GM18867 (cell line): ENCODE results near the gene SEMA3G.

Experiments used
- ATAC-seq: cut with Tn5 transposase; IDR thresholded peaks from one replicate; pipeline ENCODE4 v1.9.1; 2021; ENCODE audit warnings: mild to moderate bottlenecking, moderate library complexity; ENCODE audit not compliant: unreplicated experiment

The SEMA3G gene

DNA sequence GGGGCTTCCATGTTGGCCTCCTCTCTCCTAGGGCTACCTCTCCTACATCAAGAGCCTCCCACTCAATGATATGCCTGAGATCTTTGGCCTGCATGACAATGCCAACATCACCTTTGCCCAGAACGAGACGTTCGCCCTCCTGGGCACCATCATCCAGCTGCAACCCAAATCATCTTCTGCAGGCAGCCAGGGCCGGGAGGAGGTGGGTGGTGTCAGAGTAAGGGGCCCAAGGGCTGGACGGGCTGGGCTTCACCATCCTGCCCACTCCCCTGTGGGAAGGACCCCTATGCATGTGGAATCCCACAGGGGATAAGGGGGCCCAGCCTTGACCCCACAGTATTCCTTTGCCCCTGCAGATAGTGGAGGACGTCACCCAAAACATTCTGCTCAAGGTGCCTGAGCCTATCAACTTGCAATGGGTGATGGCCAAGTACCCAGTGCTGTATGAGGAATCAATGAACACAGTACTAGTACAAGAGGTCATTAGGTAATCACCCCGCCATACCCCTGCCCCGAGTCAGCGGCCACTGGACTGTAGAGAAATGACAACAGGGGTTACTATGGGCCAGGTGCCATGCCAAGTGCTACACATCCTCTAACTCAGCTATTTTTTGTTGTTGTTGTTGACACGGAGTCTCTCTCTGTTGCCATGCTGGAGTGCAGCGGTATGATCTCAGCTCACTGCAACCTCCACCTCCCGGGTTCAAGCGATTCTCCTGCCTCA, 47.1 kb downstream of the SEMA3G start:
- no peak for ATAC-seq

DNA sequence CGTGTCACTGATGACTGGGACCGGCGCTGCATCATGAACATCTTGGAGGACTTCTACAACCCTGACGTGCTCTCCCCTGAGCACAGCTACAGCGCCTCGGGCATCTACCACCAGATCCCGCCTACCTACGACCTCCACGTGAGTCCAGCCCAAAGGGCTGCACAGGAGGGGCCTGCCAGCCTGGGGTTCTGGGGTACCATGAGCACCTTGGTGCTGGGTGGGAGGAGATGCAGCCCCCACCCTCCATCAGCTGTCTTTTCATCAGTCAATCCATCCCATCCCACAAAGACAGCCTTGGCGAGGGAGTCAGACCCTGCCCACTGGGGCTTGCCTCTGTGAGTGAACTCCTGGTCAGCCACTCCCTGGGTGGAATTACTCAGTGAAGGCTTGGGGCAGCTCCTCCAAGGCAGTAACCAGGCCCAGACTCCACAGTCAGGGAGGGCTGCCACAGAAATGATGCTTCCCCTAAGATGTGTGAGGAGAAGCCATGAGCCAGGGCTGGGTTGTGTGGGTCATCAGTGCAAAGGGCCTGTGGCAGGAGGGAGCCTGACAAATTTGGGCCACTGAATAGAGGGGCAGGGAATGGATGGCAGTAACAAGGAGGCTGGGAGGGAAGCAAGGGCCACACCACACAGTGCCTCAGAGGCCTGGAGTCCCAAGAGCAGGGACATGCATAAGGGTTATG, 47.9 kb downstream of the SEMA3G start:
- ATAC-seq = no peak

DNA sequence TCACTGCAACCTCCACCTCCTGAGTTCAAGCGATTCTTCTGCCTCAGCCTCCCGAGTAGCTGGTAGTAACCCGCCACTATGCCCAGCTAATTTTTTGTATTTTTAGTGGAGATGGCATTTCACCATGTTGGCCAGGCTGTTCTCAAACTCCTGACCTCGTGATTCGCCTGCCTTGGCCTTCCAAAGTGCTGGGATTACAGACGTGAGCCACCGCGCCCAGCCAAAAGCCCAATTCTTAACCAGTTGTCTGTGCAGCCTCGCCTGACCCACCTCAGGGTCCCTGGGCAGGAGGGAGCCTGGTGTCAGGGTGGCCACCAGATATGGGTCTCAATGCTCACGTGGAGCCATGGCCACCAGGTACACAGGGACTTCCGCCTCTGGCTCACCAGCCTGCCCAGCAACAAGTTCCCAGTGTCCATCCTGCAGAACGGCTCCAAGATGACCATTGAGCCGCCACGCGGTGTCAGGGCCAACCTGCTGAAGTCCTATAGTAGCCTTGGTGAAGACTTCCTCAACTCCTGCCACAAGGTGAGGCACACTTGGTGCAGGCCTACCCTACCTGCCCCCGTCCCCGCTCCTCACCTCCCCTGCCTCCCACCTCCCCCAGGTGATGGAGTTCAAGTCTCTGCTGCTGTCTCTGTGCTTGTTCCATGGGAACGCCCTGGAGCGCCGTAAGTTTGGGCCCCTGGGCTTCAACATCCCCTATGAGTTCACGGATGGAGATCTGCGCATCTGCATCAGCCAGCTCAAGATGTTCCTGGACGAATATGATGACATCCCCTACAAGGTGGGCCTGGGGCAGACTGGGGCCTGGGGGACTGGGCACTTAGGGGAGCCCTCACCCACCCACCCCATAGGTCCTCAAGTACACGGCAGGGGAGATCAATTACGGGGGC, 48.6 kb downstream of the SEMA3G start:
- ATAC-seq = no peak

DNA sequence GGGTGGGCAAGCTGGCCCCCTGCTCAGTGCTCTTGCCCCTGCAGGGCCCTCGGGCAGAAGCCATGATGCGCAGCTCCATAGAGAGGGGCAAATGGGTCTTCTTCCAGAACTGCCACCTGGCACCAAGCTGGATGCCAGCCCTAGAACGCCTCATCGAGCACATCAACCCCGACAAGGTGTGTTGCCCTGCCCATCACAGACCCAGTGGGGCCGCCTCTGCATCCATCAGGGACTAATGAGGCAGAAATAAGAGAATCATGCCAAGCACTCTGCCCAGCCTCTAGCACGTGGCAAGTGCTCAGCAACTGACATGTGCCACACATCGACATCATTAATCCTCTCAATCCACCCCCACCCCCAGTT, 49.4 kb downstream of the SEMA3G start:
- no peak for ATAC-seq

DNA sequence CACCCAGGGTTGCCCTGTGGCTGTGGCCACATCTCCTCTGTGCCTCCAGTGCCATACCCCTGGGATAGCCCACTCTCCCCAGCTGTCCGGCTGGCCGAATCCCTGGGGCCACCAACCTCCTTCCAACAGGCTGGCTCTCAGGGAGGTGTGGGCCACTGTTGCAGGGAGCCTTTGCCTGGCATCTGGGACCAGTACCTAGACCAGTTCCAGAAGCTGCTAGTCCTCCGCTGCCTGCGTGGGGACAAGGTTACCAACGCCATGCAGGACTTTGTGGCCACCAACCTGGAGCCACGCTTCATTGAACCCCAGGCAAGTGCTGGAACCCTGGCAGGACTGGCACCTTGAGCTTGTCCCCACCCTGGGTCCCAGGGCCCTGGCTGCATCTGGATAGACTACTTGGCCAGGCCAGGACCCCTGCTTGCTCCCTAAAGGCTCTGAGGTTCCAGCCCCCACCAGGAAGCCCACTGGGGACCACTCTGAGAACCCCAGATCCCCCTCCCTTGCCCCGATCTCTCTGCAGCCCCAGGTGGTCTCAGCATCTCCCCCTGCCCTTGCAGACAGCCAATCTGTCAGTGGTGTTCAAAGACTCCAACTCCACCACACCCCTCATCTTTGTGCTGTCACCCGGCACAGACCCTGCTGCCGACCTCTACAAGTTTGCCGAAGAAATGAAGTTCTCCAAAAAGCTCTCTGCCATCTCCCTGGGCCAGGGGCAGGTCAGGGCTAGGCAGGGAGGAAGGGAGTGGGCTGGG, 50.0 kb downstream of the SEMA3G start:
- no peak for ATAC-seq

DNA sequence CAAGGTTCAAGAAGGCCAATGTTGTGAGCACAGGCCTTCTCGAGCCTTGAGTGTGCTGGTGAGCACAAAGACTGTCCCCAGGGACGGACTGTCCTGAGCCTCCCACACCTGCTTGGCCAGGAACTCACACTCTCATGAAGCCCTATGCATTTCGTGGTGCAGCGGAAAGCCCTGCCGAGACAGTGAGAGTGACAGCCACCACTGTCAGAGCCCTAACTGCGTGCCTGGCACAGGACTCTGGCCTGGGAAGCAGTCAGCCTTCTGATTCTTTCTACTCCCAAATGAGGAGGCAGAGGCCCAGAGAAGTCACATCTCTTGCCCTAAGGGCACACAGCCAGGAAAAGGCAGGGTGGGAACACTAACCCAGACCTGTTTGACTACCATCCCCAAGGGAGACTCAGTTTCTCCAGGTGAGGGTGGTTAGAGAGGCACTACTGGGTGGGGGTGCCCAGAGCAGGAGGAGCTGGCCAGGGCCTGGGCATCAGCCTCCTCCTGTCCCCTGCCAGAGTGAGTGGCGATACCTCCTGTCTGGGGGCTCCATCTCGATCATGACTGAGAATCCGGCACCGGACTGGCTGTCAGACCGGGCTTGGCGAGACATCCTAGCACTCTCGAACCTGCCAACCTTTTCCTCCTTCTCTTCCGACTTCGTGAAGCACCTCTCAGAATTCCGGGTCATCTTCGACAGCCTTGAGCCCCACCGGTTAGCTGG, 50.8 kb downstream of the SEMA3G start:
- ATAC-seq = no peak

DNA sequence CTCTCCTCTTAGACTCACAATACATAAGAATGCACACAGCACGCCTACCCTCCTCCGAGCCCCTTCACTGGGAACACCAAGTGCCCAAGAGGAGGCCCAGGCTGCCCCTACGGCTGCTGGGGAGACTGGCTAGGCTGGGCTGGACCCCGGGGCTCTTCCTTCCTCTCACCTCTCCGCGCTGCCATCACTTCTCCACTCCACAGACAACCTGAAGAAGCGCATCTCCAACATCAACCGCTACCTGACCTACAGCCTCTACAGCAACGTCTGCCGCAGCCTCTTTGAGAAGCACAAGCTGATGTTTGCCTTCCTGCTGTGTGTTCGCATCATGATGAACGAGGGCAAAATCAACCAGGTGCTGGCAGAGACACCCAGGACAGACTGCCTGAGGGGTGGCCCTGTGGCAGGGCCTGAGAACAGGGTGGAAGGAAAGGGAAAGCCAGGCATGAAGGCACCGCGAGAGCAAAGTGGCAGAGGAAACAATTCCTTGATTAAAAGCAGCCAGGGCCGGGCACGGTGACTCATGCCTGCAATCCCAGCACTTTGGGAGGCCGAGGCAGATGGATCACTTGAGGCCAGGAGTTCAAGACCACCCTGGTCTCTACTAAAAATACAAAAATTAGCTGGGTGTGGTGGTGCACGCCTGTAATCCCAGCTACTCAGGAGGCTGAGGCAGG, 51.6 kb downstream of the SEMA3G start:
- ATAC-seq = no peak

DNA sequence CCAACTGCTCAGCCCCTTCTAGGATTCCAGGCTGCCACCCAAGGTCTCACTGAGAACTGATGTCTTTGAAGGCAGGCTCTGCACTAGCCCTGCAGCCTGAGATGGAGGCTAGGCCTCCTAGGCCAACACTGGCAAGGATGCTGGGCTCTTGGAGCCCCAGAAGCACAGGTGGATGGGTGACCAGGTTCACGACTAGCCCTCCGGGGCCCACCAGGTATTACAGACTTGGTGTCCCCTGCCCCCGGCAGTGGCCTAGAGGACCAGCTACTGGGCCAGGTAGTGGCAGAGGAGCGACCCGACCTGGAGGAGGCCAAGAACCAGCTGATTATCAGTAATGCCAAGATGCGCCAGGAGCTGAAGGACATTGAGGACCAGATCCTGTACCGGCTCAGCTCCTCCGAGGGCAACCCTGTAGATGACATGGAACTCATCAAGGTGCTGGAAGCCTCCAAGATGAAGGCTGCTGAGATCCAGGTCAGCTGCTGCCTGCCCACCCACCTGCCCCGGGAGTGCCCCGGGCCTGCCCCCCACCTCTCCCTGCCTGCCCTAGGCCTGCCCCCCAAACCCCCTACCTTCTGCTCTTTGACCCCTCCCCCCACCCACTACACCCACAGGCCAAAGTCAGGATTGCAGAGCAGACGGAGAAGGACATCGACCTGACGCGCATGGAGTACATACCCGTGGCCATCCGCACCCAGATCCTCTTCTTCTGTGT, 52.5 kb downstream of the SEMA3G start:
- no peak for ATAC-seq

DNA sequence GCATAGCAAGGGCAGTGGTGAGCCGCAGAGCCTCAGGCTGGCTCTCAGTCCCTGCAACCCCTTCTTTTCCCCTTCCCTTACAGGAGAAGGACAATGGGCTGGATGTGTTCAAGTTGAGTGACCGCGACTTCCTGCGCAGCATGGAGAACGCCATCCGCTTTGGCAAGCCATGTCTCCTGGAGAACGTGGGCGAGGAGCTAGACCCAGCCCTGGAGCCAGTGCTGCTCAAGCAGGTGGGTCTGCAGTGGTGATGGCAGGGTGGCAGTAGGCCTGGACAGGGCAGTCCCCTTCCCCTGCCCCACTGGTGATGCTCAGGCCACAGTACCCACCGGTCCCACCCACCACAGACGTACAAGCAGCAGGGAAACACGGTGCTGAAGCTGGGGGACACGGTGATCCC, 53.8 kb downstream of the SEMA3G start:
- no peak for ATAC-seq

DNA sequence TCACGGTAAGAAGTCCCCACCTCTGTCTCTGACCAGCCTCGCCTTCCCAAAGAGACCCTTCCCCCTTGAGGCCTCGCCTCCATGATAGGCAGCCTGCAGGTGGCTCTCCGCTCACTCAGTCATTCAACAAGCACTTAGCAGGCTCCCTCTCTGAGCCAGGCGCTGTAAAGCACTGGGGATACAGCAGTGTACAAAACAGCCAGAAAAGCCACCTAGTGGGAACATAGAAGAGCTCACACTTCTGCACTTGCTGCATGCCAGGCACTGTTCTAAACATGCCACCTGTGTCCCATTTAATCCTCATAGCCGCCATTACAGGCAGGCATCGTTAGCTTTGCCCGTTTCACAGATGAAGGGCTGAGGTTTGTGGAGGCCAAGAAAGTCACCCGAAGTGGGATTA, 56.0 kb downstream of the SEMA3G start:
- no peak for ATAC-seq

DNA sequence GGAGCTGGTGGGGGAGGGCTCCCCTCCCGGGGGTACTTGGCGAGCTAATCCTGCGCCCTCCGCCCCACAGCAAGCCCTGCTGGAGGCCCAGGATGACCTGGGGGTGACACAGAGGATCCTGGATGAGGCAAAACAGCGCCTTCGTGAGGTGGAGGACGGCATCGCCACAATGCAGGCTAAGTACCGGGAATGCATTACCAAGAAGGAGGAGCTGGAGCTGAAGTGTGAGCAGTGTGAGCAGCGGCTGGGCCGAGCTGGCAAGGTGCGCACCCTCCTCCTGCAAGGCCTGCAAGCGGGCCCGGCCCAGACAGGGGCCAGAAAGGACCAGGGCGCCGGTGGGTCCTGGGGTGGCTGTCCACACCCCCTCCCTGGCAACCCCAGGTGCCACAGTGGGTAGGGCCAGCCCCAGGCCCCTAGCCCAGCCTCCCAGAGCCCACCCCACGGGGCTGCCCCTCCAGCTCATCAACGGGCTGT, 56.5 kb downstream of the SEMA3G start:
- no peak for ATAC-seq

DNA sequence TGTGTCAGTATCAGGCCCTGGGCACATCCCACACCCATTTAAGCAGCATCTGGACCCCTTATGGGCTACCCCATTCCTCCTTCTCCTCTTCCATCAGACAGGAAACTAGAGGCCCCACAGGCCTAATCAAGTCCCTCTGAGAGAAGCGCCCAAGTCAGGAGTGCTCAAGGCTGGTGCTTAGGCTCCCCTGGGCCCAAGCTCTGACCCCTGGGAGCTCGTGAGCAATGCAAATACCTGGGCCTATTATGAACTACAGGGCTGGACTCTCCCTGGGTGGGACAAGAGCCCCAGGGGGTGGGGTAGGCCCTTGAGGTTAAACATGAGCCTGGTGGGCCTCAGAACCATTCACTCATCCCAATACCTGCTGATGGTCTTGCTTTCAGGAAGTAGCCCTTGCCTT, 57.4 kb downstream of the SEMA3G start:
- no peak for ATAC-seq

DNA sequence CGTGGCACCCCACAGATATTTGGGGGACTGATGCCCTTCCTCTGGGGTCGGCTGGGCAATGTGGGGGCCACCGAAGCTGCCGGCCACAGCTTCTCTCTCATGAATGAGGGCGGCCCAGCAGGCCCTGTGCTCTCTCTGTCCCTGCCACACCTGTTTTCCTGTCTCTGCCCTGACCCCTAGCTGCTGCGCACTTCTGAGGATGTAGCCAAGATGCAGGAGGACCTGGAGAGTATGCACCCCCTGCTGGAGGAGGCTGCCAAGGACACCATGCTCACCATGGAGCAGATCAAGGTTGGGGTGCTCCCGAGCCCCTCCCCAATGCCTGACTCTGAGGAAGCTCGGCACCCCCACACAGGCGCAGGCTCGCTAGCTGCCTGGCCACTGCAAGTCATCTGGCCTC, 59.7 kb downstream of the SEMA3G start:
- ATAC-seq = no peak

DNA sequence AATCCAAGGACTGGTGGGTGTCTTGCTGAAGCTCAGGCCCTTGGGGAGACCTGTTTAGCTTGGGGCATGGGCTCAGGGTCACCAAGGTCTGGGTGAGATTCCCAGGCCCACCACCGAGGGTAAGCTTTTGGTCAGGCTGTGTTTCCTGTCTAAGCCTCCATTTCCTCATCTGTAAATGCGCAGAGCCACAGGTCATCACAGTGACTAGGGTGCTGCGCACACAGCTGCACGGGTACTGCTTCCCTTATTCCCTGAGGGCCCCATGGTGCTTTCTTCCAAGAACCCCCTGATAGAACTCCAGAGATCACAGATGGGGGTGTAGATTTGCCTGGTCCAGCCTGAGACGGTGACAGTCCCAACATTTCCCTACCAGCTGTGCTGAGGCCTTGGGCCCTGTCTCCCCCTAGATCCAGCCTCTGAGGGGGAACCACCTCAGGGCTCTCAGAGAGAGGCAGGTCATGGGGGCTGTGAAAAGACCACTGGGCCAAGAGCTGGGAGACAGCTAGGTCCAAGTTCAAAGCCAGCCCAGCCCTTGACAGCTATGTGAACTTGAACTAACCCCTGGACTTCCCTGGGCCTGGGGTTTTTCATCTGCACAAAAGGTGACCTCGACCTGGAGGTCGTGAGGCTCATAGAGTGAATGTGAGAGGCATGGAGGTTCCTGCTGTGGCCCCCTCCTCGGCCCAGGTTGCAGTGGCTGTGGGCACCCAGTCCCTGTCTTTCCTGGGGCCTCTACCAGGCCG, 60.7 kb downstream of the SEMA3G start:
- no peak for ATAC-seq

DNA sequence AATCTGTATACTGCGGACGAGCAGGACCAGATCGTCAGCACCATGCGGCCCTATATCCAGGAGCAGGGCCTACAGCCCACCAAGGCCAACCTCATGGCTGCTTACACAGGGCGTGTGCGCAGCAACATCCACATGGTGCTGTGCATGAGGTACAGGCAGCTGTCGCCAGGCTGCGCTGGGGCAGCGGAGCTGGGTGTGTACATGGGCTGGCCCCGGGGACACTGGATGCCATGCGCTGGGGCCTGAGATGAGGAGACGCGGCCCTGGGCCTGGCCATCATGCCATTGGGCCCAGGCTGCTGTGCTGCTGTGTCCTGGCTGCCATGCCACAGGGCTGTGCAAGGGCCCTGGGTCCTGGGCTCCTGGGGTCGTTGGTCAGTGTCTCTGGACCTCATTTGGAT, 61.5 kb downstream of the SEMA3G start:
- no peak for ATAC-seq
